GM21619 (cell line): ENCODE measurements around the gene SARDH.

Experiments used
- ATAC-seq: cut with Tn5 transposase; IDR thresholded peaks from one replicate; pipeline ENCODE4 v1.9.1; 2021; ENCODE audit not compliant: unreplicated experiment

The SARDH gene

DNA sequence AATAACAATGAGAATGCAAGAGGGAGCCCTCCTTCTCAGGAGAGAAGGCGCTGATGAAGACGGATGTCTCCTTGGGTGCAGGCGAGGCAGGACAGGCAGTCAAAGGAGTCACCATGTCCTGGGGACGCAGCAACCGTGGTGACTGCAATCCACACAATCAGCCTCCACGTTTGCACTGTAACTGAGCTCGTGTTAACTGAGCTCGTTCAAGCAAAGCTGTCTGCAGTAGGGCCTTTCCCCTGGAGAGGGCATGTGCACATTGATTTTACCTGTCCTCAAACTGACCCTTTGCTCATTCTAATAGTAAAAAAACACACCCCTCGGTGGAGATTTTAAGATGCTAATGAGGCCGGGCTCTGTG lies 2.8 kb downstream of the SARDH start:
- ATAC-seq, result no peak

DNA sequence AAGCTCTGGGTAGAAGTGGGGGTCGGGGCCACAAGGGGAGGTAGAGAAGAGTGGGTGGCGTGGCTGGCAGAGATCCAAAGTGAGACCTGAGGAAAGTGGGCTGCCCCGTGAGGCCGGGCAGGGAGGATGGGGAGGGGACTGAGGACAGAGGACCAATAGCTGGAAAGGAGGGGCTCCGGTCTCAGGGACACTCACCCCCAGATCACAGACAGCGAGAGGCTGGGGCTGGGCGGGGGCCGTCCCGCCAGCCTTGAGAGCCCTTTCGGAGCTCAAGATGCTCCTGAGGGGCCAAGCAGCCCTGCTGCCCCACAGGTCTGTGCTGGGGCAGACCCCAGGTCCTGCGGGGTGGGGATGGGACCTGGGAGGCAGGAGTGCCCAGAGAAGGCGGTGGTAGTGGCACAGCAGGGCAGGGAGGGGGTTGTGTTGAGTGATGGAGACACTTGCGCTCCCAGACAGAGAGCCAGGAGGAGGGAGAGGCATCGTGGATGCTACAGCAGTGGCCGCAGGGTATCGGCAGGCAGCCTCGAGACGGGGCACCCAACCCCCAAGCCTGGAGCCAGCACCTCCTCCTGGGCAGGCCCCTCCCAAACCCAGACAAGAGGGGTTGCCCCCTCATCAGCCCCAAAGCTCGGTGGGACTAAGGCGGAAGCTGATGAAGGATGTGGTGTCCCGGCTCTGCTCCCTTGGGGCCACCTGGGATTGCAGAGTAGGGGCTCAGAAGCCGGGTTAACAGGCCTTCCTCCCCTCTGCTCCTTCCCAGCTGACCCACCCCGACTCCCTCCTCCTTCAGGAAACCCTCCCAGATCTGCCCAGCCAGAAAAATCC lies 3.4 kb downstream of the SARDH start:
- ATAC-seq, result no peak

DNA sequence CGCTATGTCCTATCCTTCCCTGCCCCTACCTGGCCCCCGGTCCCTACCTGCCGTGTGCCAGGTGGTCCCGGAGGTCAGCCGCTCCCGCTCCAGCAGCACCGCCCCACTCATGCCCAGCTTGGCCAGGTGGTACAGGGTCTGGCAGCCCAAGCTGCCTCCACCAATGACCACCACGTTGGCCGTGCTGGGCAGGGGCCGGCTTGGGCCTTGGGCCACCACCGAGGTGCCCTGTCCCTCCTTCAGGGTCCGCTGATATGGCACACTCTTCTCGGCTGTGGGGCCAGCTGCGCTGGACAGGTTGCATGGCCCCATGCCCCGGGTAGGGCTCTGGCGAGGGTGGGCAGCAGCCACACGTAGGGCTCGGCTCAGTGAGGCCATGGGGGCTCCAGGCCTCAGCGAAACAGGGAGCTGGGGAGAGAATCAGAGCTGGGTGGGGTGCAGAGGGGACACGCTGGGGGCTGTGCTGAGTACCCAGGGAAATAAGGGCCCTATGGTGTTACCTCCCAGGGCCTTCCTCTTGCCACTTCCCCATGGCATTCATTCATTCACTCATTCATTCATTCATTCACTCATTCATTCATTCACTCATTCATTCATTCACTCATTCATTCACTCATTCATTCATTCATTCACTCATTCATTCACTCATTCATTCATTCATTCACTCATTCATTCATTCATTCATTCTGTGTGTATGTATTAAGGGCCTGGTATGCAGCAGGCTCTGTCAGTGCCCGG lies 4.2 kb downstream of the SARDH start:
- ATAC-seq, result no peak

DNA sequence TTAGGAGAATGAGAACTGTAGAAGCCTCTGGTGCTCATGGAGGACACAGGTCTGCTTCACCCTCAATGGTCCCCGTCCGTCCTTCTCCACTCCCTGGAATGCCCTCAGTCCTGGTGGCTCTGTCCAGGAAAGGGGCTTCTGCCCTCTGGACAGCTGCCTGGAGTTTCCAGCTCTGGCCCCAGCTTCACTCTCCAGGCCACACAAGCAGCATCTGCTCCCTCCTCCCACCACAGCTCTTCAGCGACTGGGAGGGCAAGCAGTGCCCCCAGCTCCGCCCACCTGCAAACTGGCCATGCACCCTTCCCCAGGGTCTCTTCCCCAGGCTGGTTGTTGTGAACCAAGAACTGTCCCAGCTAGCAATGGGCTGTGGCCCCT lies 4.7 kb downstream of the SARDH start:
- ATAC-seq, result no peak

DNA sequence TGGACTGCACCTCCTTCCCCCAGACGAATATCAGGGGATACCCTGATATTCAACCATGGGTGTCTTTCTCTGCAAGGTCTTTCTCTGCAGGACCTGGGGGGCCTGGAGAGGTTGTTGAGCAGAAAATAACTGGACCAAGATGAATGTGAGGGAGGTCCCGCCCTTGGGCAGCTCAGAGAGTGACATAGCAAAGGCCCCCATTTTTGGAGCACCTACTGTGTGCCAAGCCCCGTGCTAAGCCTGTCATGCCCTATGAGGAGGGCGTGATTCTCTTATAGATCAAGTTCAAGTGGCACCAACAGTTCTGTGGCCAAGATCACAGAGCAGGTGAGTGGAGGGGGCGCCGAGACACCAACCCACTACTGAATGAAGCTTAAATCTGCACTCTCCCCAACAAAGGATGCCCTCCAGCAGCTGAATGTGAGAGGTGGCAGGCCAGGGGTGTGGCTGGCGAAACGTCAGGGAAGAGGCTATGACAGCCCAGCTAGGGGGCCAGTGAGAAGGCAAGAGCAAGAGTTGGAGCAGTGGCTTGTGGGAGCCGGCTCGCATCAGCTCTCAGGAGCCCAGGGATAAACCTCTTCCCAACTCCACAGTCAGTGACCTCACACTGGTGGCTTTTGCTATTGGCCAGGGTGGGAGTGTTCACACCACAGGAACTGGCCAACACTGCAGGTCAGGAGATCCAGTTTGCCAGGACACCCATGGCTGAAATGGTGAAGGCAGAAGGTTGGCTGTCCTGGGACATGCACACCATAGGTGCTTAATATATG lies 5.3 kb downstream of the SARDH start:
- ATAC-seq, result no peak

DNA sequence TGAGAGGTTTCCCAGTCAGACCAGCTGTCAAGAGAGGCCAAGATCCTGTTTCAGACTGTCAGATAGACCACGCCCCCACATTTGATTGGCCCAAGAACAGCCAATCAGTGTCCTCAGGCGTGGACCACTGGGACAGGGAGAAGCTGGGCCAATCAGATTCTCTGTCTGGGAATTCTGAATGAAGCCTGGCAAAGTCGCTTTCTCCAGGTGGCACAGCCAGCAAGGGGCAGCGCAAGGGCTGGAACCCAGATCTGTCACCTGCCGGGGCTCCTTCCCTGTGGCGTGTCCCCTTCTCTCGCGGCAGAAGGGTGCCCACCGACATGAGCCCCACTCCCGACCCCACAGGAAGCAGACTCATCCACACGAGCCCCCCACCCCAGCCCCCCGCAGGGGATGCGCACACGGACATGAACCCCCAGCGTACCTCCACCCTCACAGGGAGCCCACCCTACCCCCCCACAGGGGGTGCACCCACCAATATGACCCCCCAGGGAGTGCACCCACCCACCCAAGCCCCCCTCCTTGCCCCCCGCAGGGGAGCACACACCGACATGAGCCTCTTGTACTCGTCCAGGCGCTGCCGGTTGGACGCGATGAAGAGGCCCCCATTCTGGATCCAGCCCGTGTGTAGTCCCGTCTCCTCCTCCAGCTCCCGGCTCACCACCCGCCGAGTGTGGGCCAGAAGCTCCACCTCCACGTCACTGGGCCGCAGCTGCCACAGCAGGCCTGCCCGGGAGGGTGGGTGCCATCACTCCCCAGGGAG lies 6.1 kb downstream of the SARDH start:
- ATAC-seq, result no peak

DNA sequence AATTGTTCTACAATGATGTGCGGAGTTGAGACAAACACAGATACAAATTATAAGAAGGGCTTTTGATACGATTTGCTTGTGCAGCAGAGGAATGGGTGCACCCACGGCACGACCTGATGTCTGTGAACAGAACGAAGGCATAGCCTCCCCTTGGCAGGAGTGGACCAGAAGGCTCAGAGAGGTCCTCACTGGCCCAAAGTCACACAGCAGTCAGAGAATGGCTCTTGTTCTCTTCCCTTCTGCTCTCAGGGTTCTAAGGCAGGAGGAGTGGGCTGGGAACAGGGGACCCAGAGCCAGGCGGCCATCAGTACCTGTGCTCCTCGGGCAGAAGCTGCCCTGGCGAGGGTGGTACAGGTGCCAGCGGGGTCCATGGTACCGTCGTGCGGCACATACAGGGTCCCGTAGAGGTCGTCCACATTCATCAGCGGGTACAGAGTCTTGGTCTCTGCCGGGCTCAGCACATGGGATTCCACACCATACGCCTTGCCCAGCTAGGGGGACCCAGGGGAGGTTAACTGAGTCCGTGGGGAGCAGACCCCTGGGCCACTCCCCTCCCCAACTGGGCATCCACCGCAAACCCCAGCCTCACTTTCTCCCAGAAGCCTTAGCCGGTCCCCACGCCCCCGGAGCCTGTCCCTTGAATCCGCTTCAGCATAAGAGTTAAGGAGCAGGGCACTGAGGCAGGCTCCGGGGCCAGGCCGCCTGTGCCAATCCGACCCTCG lies 7.0 kb downstream of the SARDH start:
- ATAC-seq, result no peak

DNA sequence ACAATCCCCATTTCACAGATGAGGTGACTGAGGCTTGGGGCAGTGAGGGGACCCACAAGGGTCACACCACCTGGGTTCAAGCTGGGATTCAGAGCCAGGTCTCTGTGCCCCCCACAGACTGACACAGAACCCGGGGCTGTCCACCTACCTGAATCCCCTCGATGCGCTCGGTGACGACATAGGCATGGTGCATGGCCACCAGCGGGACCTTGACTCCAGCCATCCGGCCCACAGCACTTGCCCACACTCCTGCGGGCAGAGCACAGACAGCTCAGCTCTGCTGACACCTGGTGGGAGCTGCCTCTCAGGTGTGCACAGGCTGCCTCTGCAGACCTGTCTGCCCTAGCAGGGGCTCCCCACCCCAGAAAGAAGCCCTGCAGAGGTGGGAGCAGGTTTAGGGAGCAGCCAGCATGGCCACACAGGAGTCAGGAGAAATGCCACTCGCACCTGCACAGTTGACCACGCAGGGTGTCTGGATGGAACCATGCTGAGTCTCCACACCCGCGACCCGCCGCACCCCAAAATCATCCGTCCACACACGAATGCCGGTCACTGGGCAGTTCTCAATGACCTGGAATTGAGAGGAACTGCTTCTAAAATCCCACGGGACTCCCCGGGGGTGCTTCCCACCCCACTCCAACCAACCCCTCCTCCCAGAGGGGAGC lies 8.4 kb downstream of the SARDH start:
- ATAC-seq, result no peak

DNA sequence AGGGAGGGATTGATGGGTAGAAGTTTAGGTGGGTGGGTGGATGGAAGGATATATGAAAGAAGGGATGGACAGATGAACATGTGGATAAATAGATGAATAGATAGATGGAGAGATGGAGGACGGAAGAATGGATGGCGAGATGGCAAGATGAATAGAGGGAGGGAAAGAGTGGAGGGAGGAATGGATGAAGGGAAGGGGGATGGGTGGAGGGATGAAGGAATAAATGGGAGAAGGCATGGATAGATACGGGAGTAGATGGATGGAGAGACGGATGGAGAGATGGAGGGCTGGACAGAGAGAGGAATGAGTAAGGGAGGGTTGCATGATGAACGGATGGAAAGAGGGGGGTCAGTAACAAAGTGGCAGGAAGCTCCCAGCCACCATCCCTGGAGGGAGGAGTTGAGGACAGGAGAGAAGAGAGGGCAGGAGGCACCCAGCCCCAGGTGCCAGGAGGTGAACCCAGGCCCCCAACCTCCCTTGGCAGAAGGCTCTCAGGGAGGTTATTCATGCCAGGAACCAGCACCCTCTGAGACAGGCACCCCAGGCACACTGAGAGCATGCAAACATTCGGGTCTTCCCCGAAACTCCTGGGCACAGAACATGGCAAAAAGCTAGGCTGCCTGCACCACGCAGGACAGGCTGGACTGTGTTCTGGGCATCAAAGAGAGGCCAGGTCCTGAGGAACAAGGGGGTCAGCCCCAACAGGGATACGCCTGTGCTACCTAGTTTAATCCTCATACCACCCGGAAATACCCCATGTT lies 9.1 kb downstream of the SARDH start:
- ATAC-seq, result no peak

DNA sequence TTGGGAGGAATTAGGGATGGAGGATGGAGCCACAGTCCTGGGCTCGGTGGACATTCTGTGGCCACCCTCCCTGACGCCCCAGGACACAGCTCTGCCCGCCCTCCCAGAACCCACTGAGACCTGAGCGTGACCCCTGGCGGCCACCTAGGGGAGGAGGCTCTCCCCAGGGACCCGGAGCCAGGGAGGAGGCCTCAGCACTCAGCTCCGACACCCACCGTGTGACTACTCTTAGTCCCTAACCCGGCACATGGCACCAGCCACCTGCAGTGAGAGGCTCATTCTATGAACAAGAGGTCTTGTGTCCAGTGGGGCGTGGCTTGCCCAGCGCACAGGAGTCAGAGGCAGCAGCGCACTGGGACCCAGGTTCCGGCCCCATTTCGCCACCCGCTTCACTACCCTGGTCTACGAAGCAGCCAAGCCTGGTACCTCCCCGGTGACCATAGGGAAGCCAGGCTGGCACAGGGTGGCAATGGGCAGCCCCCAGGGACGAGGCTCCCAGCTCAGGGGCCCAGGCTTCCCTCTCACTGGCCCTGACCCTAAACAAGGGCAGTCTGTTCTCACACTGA lies 10.2 kb downstream of the SARDH start:
- no peak for ATAC-seq

DNA sequence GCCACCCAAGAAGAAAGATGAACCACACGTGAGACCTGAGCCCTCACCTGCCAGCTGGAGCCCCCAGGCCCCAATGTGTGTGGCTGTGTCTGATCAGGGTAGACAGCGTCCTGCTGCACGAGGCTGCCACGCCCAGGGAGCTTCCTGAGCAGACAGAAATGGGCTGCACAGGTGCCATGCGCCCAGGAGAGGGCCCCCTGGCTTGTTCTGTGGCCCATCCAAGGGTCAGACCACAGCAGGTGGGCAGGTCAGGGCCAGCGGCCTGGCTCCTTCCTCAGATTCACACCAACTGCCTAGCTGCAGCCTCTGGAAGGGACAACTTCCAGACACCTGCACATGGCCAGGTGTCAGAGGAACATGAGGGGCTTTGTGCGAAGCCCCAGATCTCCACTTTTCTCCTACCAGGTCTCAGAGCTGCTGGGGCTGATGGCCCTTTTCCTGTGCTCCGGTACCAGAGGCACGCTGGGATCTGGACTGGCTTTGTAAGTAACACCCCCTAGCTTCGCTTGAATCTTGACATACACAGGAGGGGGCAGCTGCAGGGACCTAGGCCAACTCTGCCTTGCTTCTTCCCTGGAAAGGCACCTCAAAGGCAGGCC lies 10.8 kb downstream of the SARDH start:
- ATAC-seq, result no peak

DNA sequence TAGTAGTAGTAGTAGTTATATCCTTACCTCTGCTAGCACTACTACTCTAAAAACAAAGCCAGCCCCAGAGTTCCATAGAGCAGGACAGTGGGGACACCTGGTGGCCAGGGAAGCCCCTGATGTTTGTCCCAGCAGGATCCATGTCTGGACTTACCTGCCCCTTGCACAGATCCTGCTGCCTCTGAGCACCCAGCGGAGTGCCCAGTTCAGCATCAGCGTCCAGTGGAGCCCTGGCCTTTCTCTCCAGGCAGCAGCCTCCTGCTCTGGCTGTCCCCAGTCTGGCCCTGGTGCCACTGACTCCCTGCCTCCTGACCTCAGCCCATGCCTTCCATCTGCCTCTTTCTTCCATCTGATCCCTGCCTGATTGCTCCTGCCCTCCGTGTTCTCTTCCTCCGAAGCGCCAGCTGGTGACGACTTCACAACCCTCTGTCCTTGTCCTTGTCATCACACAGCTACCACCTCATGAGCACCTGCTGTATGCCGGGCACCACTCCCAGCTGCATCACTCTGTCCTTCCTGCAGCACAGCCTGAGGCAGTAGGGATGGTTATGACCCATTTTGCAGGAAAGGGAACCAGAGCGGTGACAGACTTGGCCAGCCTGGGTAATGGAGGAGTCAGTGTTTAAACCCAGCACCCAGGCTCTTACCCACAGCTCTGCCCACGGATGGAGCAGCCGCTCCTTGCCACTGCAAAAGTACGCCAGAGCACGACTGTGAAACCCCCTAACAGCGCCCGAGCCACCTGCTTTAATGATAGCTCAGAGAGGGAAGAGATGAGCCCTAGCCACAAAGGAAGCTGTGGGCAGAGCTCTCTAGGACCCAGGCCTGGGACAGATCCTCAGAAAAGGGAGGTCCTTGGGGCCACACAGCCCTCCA lies 11.5 kb downstream of the SARDH start:
- no peak for ATAC-seq

DNA sequence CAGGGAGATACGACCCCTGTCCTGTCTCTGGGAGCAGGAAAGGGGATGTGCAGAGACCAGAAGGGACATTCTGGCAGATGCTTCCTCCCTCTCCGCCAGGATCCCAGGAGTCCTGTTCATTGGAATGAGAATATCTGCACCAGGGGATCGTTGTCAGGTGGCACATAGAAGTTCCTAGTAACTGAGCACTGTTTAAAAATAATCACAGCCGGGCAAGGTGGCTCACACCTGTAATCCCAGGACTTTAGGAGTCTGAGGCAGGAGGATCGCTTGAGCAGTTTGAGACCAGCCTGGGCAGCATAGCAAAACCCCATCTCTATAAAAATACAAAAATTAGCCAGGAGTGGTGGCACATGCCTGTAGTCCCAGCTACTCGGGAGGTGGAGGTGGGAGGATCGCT lies 12.3 kb downstream of the SARDH start:
- ATAC-seq, result no peak

DNA sequence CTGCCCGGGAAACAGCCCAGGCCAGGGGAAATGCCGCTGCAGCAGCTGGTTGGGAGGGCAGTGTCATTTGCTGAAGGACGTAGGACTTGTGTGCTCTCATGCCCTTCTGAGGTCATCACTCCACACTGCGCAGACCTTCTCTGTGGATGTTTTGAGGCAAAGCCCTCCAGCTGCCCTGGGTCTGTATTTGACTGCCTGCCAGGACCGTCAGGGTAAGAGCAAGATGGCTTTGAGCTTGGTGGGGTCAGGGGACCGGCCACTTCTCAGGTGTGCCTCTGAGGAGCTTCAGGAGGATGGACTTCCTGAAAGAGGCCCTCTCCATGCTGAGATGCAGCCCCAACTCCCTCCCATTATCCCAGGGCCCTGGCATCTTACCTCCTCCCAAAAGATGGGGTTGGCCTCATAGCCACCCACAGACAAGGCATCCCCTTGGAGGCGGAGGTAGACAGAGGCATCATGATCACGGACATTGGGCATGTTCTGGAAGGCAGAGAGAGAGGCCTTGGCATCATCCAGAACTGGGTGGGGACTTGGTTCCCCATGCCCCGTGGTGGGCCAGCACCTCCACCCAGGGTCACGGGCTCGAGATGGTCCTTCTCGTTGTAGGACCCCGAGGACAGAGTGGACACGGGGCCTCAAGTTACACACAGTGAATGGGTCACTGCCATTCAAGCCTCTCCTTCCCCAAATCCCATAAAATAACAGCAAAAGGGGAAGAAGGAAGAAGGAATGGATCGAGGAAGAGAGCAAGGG lies 19.4 kb downstream of the SARDH start:
- no peak for ATAC-seq

DNA sequence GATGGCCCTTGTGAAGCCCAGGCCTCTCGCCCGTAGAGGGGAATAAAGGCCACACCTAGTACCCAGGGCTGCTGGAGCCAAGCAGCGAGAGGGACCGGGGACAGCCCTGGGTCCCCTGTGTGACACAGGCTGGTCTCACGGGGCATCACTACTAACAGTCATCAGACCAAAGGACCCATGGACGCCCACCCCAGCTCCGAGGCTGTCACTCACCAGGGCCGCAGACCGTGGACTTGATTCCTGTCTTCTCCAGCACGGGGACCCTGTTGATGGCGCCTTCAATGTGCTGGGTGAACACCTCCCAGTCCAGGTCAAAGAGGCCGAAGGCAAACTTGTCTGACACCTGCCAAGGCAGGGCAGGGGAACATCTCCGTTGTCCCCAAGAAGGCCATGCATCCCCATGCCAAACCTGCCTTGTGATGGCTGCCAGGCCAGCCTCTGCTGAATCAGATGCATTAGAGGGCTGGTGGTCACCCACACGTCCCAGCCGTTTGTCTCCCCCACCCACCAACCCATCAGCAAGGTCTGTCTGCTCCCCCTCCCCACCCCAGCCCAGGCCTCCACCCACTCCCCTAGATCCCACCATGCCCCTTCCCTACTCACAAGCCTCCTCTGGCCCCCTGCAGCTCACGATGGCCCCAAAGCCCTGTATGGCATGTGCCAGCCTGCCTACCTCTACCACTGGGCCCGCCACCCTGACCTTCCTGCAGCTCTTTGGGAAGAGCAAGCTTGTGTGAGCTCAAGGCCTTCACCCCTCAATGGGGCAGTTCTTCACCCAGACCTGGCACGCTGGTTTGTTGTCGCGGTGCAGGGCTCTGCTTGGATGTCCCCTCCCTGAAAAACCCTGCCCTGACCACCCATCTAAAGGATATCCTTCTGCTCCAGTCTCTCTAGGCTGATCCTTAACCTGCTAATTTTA lies 20.8 kb downstream of the SARDH start:
- ATAC-seq, result no peak
